ENCODE measurements around the gene NKX1-1.
"Not testable (repeated sequence)": the region's sequence is repeated elsewhere in the genome, so short reads cannot be mapped to it uniquely, and the experiment has no call there.

NKX1-1 gene

GRCh38 chr4:1406394-1406980 lies at the start of gene NKX1-1:
TSS of gene NKX1-1 (minus strand) at chr4:1406442. CDS start at chr4:1406442, 0 bp downstream.
- no peak for DNase-seq

- DNase-seq, result no peak
Observed at GRCh38 chr4:1453731-1454130, 47.5 kb upstream of the NKX1-1 start.

- DNase-seq, result no peak
Observed at GRCh38 chr4:1452431-1453051, 46.3 kb upstream of the NKX1-1 start.

GRCh38 chr4:1451752-1452122 lies 45.5 kb upstream of the NKX1-1 start:
- DNase-seq, result no peak

GRCh38 chr4:1451106-1451751 lies 45.0 kb upstream of the NKX1-1 start:
- DNase-seq, result no peak

- DNase-seq, result no peak
Observed at GRCh38 chr4:1449833-1450741, 43.8 kb upstream of the NKX1-1 start.

- no peak for DNase-seq
Observed at GRCh38 chr4:1449475-1449832, 43.2 kb upstream of the NKX1-1 start.

- DNase-seq, result no peak
Observed at GRCh38 chr4:1448589-1449420, 42.6 kb upstream of the NKX1-1 start.

GRCh38 chr4:1447676-1448588 lies 41.7 kb upstream of the NKX1-1 start:
- DNase-seq, result no peak

- DNase-seq, result no peak
Observed at GRCh38 chr4:1446502-1447386, 40.5 kb upstream of the NKX1-1 start.

GRCh38 chr4:1445716-1446445 lies 39.6 kb upstream of the NKX1-1 start:
- DNase-seq, result no peak

- DNase-seq, result not testable (repeated sequence)
Observed at GRCh38 chr4:1443688-1444172, 37.5 kb upstream of the NKX1-1 start.

- no peak for DNase-seq
Observed at GRCh38 chr4:1427010-1427409, 20.8 kb upstream of the NKX1-1 start.

- DNase-seq, result no peak
Observed at GRCh38 chr4:1421657-1422056, 15.4 kb upstream of the NKX1-1 start.

- DNase-seq, result no peak
Observed at GRCh38 chr4:1419708-1420107, 13.5 kb upstream of the NKX1-1 start.

- no peak for DNase-seq
Observed at GRCh38 chr4:1418494-1419285, 12.4 kb upstream of the NKX1-1 start.

- no peak for DNase-seq
Observed at GRCh38 chr4:1417522-1418390, 11.5 kb upstream of the NKX1-1 start.

- DNase-seq, result no peak
Observed at GRCh38 chr4:1416948-1417260, 10.7 kb upstream of the NKX1-1 start.

All from T1000 (cell line).